HepG2 (cell line): Measurements from ENCODE around the gene PRM2. TPM values are rescaled to one million over a fixed set of nuclear protein-coding genes. Genes with fewer than 3 reads are reported as not detected.

Experiments
- DZIP1 ChIP-seq: sonication (generic); formaldehyde crosslinking; IDR thresholded peaks from 2 replicates; pipeline ENCODE4 v1.5.0; 2020; ENCODE audit warnings: mild to moderate bottlenecking, missing genetic modification reagents
- PAWR ChIP-seq: sonication (generic); formaldehyde crosslinking; IDR thresholded peaks from 2 replicates; pipeline ENCODE4 v1.4.0; 2020; ENCODE audit warnings: missing genetic modification reagents, mild to moderate bottlenecking, borderline replicate concordance
- SIX1 ChIP-seq: sonication (generic); formaldehyde crosslinking; IDR thresholded peaks from 2 replicates; pipeline ENCODE4 v1.4.0; 2020; ENCODE audit warnings: missing genetic modification reagents, borderline replicate concordance
- TAF1 ChIP-seq: sonication (generic); formaldehyde crosslinking; IDR thresholded peaks from 2 replicates; pipeline ENCODE4 v1.4.0; 2020; ENCODE audit warnings: missing genetic modification reagents
- TRIM24 ChIP-seq: sonication (generic); formaldehyde crosslinking; IDR thresholded peaks from 2 replicates; pipeline ENCODE4 v1.8.0; 2022; ENCODE audit warnings: mild to moderate bottlenecking, missing genetic modification reagents
- XRCC5 ChIP-seq: fragments of 200-400 bp; formaldehyde crosslinking; optimal IDR thresholded peaks from 2 replicates; pipeline ENCODE3; 2017; ENCODE audit warnings: mild to moderate bottlenecking, low read length
- YEATS2 ChIP-seq: sonication (generic); formaldehyde crosslinking; IDR thresholded peaks from 2 replicates; pipeline ENCODE4 v1.4.0; 2020; ENCODE audit warnings: missing genetic modification reagents, borderline replicate concordance
- ZBTB21 ChIP-seq: sonication (generic); formaldehyde crosslinking; IDR thresholded peaks from 2 replicates; pipeline ENCODE4 v1.4.0; 2020; ENCODE audit warnings: missing genetic modification reagents
- ZBTB42 ChIP-seq: sonication (generic); formaldehyde crosslinking; IDR thresholded peaks from 2 replicates; pipeline ENCODE4 v1.5.0; 2020; ENCODE audit warnings: mild to moderate bottlenecking, missing genetic modification reagents
- ZFY ChIP-seq: sonication (generic); formaldehyde crosslinking; IDR thresholded peaks from 2 replicates; pipeline ENCODE4 v1.4.0; 2020; ENCODE audit warnings: missing genetic modification reagents
- ZMYM4 ChIP-seq: sonication (generic); formaldehyde crosslinking; IDR thresholded peaks from 2 replicates; pipeline ENCODE4 v1.8.1; 2023; ENCODE audit warnings: mild to moderate bottlenecking, missing genetic modification reagents
- ZNF674 ChIP-seq: sonication (generic); formaldehyde crosslinking; IDR thresholded peaks from 2 replicates; pipeline ENCODE4 v1.5.0; 2020; ENCODE audit warnings: low read depth, mild to moderate bottlenecking, missing genetic modification reagents
- ZNF678 ChIP-seq: sonication (generic); formaldehyde crosslinking; IDR thresholded peaks from 2 replicates; pipeline ENCODE4 v1.4.0; 2020; ENCODE audit warnings: mild to moderate bottlenecking, missing genetic modification reagents
- ZNF709 ChIP-seq: sonication (generic); formaldehyde crosslinking; IDR thresholded peaks from 2 replicates; pipeline ENCODE4 v1.5.0; 2020; ENCODE audit warnings: mild to moderate bottlenecking, missing genetic modification reagents
- polyA plus RNA-seq, 8 experiments: library from polyadenylated mRNA; depleted of rRNA in 3 of 8; stranded (reverse) in 7 of 8; unstranded in 1 of 8; fragments of >200 nt; fragmentation: Illumina TruSeq in 4 of 8; extraction: Trizol in 4 of 8; gene quantifications; 2 replicates each; pipeline versions ENCODE4 v1.2.1 to v1.2.3, GENCODE V29; 2011 to 2016; ENCODE audit warnings: low read depth in 4 of 8, missing spikeins in 1 of 8, mixed read lengths in 1 of 8; ENCODE audit not compliant: insufficient read depth in 1 of 8
- total RNA-seq, 5 experiments: library from RNA; depleted of rRNA; stranded (reverse); fragments of >200 nt; fragmentation: Illumina TruSeq; extraction: Trizol; gene quantifications; 2 replicates each; pipeline ENCODE4 v1.2.3, GENCODE V29; 2016; ENCODE audit warnings: low read depth in 1 of 5
- TF ChIP-seq, protein P1 (sequence below), 2 experiments: sonication (generic) in 1 of 2; formaldehyde crosslinking in 1 of 2; IDR thresholded peaks; 2 replicates each; pipeline versions ENCODE4 v1.5.1 to v1.6.1; 2011 to 2020; ENCODE audit warnings: borderline replicate concordance in 1 of 2, low read depth in 1 of 2, low read length in 1 of 2, mild to moderate bottlenecking in 1 of 2, missing genetic modification reagents in 1 of 2, moderate library complexity in 1 of 2
- TF ChIP-seq, protein P2 (sequence below): sonication (generic); formaldehyde crosslinking; IDR thresholded peaks from 2 replicates; pipeline ENCODE4 v1.5.1; 2020; ENCODE audit warnings: mild to moderate bottlenecking, moderate library complexity, missing genetic modification reagents
- TF ChIP-seq, protein P3 (sequence below): sonication (generic); formaldehyde crosslinking; IDR thresholded peaks from 2 replicates; pipeline ENCODE4 v1.5.1; 2020; ENCODE audit warnings: missing genetic modification reagents, mild to moderate bottlenecking, borderline replicate concordance

The PRM2 gene
- total and polyA plus RNA-seq, 2 of the 13 experiments (the other 11 are each of a cell fraction or from before 2014, with no cell fraction given) = 0.54 TPM; not detected in 1

DNA sequence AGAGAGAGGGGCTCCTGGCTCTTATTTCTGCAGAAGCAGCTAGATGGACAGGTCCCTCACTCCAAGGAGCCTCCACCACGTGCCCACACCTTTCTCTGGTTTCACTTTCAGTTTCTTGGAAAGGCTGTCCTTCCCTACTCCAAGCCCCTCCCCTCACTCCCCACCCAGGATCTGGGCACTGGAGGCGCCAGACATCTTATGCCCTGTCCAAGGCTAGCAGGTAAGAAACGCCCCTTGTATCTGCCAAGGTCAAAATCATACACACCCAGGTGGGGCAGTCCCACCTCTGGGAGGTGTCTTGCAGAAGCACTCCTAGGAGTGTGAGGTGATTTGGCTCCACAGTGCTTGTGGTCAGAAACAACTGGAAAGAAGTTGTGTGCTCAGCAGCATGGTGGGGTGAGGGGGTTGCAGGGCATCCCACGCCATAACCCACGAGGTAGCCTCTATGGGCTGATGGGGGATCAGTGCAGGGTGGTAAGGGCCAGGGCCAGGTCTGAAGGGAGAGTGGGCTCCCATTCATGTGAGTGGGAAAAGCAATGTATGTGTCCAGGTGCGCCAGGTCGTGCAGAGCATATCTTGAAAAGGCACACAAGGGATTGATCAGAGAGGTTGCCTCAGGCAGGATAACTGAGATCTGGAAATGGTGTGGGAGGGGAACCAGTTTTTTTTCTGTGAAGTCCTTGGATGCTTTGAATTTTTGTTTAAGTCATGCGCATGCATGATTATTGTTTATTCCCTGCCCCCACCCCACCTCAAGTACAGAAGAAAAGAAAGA is 36.6 kb upstream of the PRM2 start (continued):
- 0 out of 2 replicates have a peak, but pooled peaks have one; percentile 62 for TF ChIP-seq ZBTB42 (CRISPR knock-in tag)
- TF ChIP-seq ZNF709 (CRISPR knock-in tag) = peak; percentile 56; the same call in 1 of the 2 replicates
- no peak for TF ChIP-seq ZNF678 (CRISPR knock-in tag)
- 0 out of 2 replicates have a peak, but pooled peaks have one; percentile 80 for TF ChIP-seq DZIP1 (CRISPR knock-in tag)
- TF ChIP-seq, protein P1, sequence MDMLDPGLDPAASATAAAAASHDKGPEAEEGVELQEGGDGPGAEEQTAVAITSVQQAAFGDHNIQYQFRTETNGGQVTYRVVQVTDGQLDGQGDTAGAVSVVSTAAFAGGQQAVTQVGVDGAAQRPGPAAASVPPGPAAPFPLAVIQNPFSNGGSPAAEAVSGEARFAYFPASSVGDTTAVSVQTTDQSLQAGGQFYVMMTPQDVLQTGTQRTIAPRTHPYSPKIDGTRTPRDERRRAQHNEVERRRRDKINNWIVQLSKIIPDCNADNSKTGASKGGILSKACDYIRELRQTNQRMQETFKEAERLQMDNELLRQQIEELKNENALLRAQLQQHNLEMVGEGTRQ (IDR thresholded peaks at IDR 0.05; ENCODE audit: low read depth, low read length) = no peak
- TF ChIP-seq, protein P1 (CRISPR knock-in tag; IDR thresholded peaks at IDR 0.05; ENCODE audit: borderline replicate concordance) = peak; percentile 61; the same call in 1 of the 2 replicates
- TF ChIP-seq, protein P2, sequence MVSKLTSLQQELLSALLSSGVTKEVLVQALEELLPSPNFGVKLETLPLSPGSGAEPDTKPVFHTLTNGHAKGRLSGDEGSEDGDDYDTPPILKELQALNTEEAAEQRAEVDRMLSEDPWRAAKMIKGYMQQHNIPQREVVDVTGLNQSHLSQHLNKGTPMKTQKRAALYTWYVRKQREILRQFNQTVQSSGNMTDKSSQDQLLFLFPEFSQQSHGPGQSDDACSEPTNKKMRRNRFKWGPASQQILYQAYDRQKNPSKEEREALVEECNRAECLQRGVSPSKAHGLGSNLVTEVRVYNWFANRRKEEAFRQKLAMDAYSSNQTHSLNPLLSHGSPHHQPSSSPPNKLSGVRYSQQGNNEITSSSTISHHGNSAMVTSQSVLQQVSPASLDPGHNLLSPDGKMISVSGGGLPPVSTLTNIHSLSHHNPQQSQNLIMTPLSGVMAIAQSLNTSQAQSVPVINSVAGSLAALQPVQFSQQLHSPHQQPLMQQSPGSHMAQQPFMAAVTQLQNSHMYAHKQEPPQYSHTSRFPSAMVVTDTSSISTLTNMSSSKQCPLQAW (CRISPR knock-in tag) = no peak
- peak; percentile 53; the same call in 1 of the 2 replicates for TF ChIP-seq YEATS2
- TF ChIP-seq TRIM24 = no peak
- TF ChIP-seq PAWR = no peak
- TF ChIP-seq ZFY (CRISPR knock-in tag) = no peak
- TF ChIP-seq TAF1 (CRISPR knock-in tag) = 0 out of 2 replicates have a peak, but pooled peaks have one; percentile 15
- TF ChIP-seq ZNF674 (CRISPR knock-in tag) = no peak
- TF ChIP-seq, protein P3, sequence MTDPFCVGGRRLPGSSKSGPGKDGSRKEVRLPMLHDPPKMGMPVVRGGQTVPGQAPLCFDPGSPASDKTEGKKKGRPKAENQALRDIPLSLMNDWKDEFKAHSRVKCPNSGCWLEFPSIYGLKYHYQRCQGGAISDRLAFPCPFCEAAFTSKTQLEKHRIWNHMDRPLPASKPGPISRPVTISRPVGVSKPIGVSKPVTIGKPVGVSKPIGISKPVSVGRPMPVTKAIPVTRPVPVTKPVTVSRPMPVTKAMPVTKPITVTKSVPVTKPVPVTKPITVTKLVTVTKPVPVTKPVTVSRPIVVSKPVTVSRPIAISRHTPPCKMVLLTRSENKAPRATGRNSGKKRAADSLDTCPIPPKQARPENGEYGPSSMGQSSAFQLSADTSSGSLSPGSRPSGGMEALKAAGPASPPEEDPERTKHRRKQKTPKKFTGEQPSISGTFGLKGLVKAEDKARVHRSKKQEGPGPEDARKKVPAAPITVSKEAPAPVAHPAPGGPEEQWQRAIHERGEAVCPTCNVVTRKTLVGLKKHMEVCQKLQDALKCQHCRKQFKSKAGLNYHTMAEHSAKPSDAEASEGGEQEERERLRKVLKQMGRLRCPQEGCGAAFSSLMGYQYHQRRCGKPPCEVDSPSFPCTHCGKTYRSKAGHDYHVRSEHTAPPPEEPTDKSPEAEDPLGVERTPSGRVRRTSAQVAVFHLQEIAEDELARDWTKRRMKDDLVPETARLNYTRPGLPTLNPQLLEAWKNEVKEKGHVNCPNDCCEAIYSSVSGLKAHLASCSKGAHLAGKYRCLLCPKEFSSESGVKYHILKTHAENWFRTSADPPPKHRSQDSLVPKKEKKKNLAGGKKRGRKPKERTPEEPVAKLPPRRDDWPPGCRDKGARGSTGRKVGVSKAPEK (CRISPR knock-in tag) = no peak; the same call in 1 of the 2 replicates
- TF ChIP-seq ZMYM4 (CRISPR knock-in tag) = no peak
- TF ChIP-seq ZBTB21 = no peak
- TF ChIP-seq SIX1 (CRISPR knock-in tag) = no peak
- no peak for TF ChIP-seq XRCC5
